SK-N-SH (cell line): ENCODE measurements around the gene CLDN16. TPM values are rescaled to one million over a fixed set of nuclear protein-coding genes. Genes with fewer than 3 reads are reported as not detected.

Experiments used
- CTCF ChIA-PET: fragments of 300-600, 350-600 bp; formaldehyde crosslinking; extraction: SDS; loops from one replicate; lab custom pipeline; 2021; lab: Yijun Ruan, JAX
- POLR2A ChIA-PET: fragments of 350-600 bp; sonication (Branson Sonifier 250); formaldehyde crosslinking; extraction: SDS; loops from one replicate; lab custom pipeline; 2020; ENCODE audit warnings: antibody characterized with exemption, inconsistent platforms; lab: Yijun Ruan, JAX
- DNase-seq: peaks from one replicate; pipeline ENCODE4 v3.0.0; 2012
- H2AFZ ChIP-seq: fragments of 200-600 bp; sonication (generic); 2 replicates; pipeline ENCODE4 v1.8.1; 2016; ENCODE audit warnings: antibody characterized with exemption, mild to moderate bottlenecking, low read depth
- H3F3A ChIP-seq: fragments of 200-600 bp; sonication (generic); replicated peaks from 2 replicates; pipeline ENCODE3; 2016; ENCODE audit warnings: antibody characterized with exemption, mild to moderate bottlenecking; ENCODE audit not compliant: insufficient read depth
- H3K27ac ChIP-seq, 2 experiments: fragments of 200-500 bp in 1 of 2; fragments of 200-600 bp in 1 of 2; sonication (Bioruptor generic) in 1 of 2; sonication (generic), shearing (Covaris generic) in 1 of 2; 2 replicates each; pipeline versions ENCODE4 v1.5.1 to v1.6.1; 2014 to 2016; ENCODE audit warnings: low read depth in 2 of 2, inconsistent platforms in 1 of 2, low read length in 1 of 2, mild to moderate bottlenecking in 1 of 2, mixed read lengths in 1 of 2
- H3K27me3 ChIP-seq: fragments of 200-600 bp; sonication (generic), shearing (Covaris generic); 2 replicates; pipeline ENCODE4 v1.6.1; 2016; ENCODE audit warnings: mixed run types; ENCODE audit not compliant: insufficient read depth
- H3K36me3 ChIP-seq, 2 experiments: fragments of 200-500 bp in 1 of 2; fragments of 200-600 bp in 1 of 2; sonication (Bioruptor generic) in 1 of 2; sonication (generic) in 1 of 2; replicated peaks in 1 of 2; 2 replicates each; pipeline versions ENCODE3 to v1.5.1; 2014 to 2016; ENCODE audit warnings: low read length in 1 of 2, mild to moderate bottlenecking in 1 of 2; ENCODE audit not compliant: insufficient read depth in 2 of 2, control insufficient read depth in 1 of 2
- H3K4me1 ChIP-seq, 2 experiments: fragments of 200-500 bp in 1 of 2; fragments of 200-600 bp in 1 of 2; sonication (Bioruptor generic) in 1 of 2; sonication (generic), shearing (Covaris generic) in 1 of 2; 2 replicates each; pipeline versions ENCODE4 v1.5.1 to v1.6.1; 2014 to 2016; ENCODE audit warnings: low read depth in 1 of 2, low read length in 1 of 2, mixed run types in 1 of 2; ENCODE audit not compliant: insufficient read depth in 2 of 2, control insufficient read depth in 1 of 2
- H3K4me2 ChIP-seq: fragments of 200-600 bp; sonication (generic), shearing (Covaris generic); 2 replicates; pipeline ENCODE4 v1.6.1; 2017; ENCODE audit warnings: mixed run types
- H3K4me3 ChIP-seq, 2 experiments: fragments of 200-500 bp in 1 of 2; fragments of 200-600 bp in 1 of 2; sonication (Bioruptor generic) in 1 of 2; sonication (generic), shearing (Covaris generic) in 1 of 2; 2 replicates each; pipeline versions ENCODE4 v1.5.1 to v1.8.1; 2014 to 2016; ENCODE audit warnings: low read depth in 2 of 2, inconsistent platforms in 1 of 2, low read length in 1 of 2, mild to moderate bottlenecking in 1 of 2, mixed read lengths in 1 of 2, moderate library complexity in 1 of 2
- H3K79me2 ChIP-seq: fragments of 200-600 bp; sonication (generic); 2 replicates; pipeline ENCODE4 v1.8.1; 2017; ENCODE audit warnings: mild to moderate bottlenecking; ENCODE audit not compliant: insufficient read depth
- H3K9ac ChIP-seq: fragments of 200-600 bp; sonication (generic); 2 replicates; pipeline ENCODE4 v1.6.1; 2017; ENCODE audit warnings: mixed run types
- H3K9me2 ChIP-seq: fragments of 200-600 bp; sonication (generic); 2 replicates; pipeline ENCODE4 v1.6.1; 2017; ENCODE audit warnings: mixed run types
- H3K9me3 ChIP-seq: fragments of 200-600 bp; sonication (generic); 2 replicates; pipeline ENCODE4 v1.6.1; 2017; ENCODE audit warnings: mixed run types, mild to moderate bottlenecking, moderate library complexity
- H4K20me1 ChIP-seq: fragments of 200-600 bp; sonication (generic); 2 replicates; pipeline ENCODE4 v1.6.1; 2017; ENCODE audit warnings: mild to moderate bottlenecking, mixed run types; ENCODE audit not compliant: insufficient read depth
- CHD2 ChIP-seq: fragments of 150-350 bp; IDR thresholded peaks from 2 replicates; pipeline ENCODE4 v1.6.1; 2018; ENCODE audit warnings: low read length; ENCODE audit not compliant: partially characterized antibody
- ELF1 ChIP-seq: IDR thresholded peaks from 2 replicates; pipeline ENCODE4 v1.4.0; 2012
- EP300 ChIP-seq, 2 experiments: IDR thresholded peaks; 2 replicates each; pipeline versions ENCODE4 v1.4.0 to v1.6.1; 2012; ENCODE audit warnings: borderline replicate concordance in 1 of 2, low read depth in 1 of 2, low read length in 1 of 2
- EZH2phosphoT487 ChIP-seq: fragments of 200-600 bp; sonication (generic); IDR thresholded peaks from 2 replicates; pipeline ENCODE4 v1.6.1; 2017; ENCODE audit warnings: low read depth, mixed run types, mild to moderate bottlenecking, antibody characterized with exemption, moderate library complexity, borderline replicate concordance
- FOSL2 ChIP-seq: IDR thresholded peaks from 2 replicates; pipeline ENCODE4 v1.4.0; 2012; ENCODE audit warnings: low read depth, mild to moderate bottlenecking, moderate library complexity, borderline replicate concordance
- GABPA ChIP-seq: IDR thresholded peaks from 2 replicates; pipeline ENCODE4 v1.4.0; 2012; ENCODE audit warnings: low read depth, mild to moderate bottlenecking
- JUND ChIP-seq: IDR thresholded peaks from 2 replicates; pipeline ENCODE4 v1.4.0; 2012
- MXI1 ChIP-seq: IDR thresholded peaks from 2 replicates; pipeline ENCODE4 v1.6.1; 2012; ENCODE audit warnings: mild to moderate bottlenecking, low read depth, low read length, improper control_type of control experiment
- NFIC ChIP-seq: IDR thresholded peaks from 2 replicates; pipeline ENCODE4 v1.4.0; 2012; ENCODE audit warnings: borderline replicate concordance
- POLR2AphosphoS5 ChIP-seq: IDR thresholded peaks from 2 replicates; pipeline ENCODE4 v1.6.1; 2012; ENCODE audit warnings: low read depth, low read length
- RCOR1 ChIP-seq: fragments of 150-350 bp; IDR thresholded peaks from 2 replicates; pipeline ENCODE4 v1.6.1; 2017; ENCODE audit warnings: antibody characterized with exemption, low read length
- RFX5 ChIP-seq: IDR thresholded peaks from 2 replicates; pipeline ENCODE4 v1.6.1; 2012; ENCODE audit warnings: mild to moderate bottlenecking, improper control_type of control experiment, low read length
- RXRA ChIP-seq: IDR thresholded peaks from 2 replicates; pipeline ENCODE4 v1.4.0; 2012; ENCODE audit warnings: low read depth, mild to moderate bottlenecking, borderline replicate concordance
- SIN3A ChIP-seq: IDR thresholded peaks from 2 replicates; pipeline ENCODE4 v1.6.1; 2012; ENCODE audit warnings: low read depth, mild to moderate bottlenecking, low read length, moderate library complexity, borderline replicate concordance
- SMC3 ChIP-seq: IDR thresholded peaks from 2 replicates; pipeline ENCODE4 v1.6.1; 2012; ENCODE audit warnings: low read depth, low read length, improper control_type of control experiment
- TAF1 ChIP-seq: IDR thresholded peaks from 2 replicates; pipeline ENCODE4 v1.6.1; 2012; ENCODE audit warnings: low read depth, mild to moderate bottlenecking, low read length, moderate library complexity, borderline replicate concordance
- YY1 ChIP-seq: IDR thresholded peaks from 2 replicates; pipeline ENCODE4 v1.4.0; 2012; ENCODE audit warnings: low read depth, mild to moderate bottlenecking
- WGBS: methylation state at CpG from one replicate; pipeline ENCODE4 v1.1.6; 2017; ENCODE audit warnings: low lambda C conversion rate; 5-methylcytosine and 5-hydroxymethylcytosine counted together
- polyA plus RNA-seq, 3 experiments: library from polyadenylated mRNA; depleted of rRNA; stranded (reverse); fragments of >200 nt; gene quantifications; 2 replicates each; pipeline ENCODE4 v1.2.3, GENCODE V29; 2012
- TF ChIP-seq, protein P1 (sequence below): IDR thresholded peaks from 2 replicates; pipeline ENCODE4 v1.4.0; 2012; ENCODE audit warnings: low read depth, borderline replicate concordance
- TF ChIP-seq, protein P2 (sequence below): IDR thresholded peaks from 2 replicates; pipeline ENCODE4; 2012
- TF ChIP-seq, protein P3 (sequence below): fragments of 200-600 bp; sonication (generic); IDR thresholded peaks from 2 replicates; pipeline ENCODE4 v1.6.1; 2017; ENCODE audit warnings: antibody characterized with exemption, mild to moderate bottlenecking, moderate library complexity

CLDN16 gene
- polyA plus RNA-seq, 1 of the 3 experiments (the other 2 are of a cell fraction) = 0.02 TPM

DNA sequence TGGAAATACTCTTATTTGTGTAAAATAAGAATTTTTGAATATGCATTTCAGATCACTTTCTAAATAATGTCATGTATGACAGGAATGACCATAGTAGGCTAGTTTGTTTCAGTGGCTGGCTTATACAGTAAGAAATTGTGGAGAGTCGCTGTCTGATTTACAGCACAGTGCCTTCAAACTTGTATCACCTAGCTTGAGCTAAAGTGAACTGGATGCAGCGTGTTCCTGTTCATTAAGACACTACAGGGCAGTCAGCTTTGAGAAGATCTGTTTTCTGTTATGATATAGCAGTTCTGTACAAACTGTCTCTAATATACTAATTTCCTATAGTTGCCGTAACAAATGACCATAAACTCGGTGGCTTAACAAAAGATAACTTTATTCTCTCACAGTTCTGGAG, 9.9 kb downstream of the CLDN16 start:
- WGBS = 12% methylated on average over 4 of the region's 4 CpGs
- ChIA-PET CTCF (no interaction called here), POLR2A (no interaction called here)
- Histone ChIP-seq H3K79me2 (no peaks in the 10 kb centered on the region), H4K20me1 (no peaks in the 10 kb centered on the region), H3K9me2 (0 out of 2 replicates have a peak, but pooled peaks cover 4% of the 10 kb centered on the region), H3K4me3 (no peak overlapping the region), H3F3A (no peaks in the 10 kb centered on the region), H3K9ac (no peak overlapping the region), H3K36me3 (no peaks in the 10 kb centered on the region), H3K4me2 (no peak overlapping the region), H3K4me1 (no peaks in the 10 kb centered on the region), H2AFZ (no peak overlapping the region), H3K27me3 (peaks cover 4% of the 10 kb centered on the region; the same call in 1 of the 2 replicates), H3K27ac (no peak overlapping the region), H3K9me3 (no peaks in the 10 kb centered on the region)
- TF ChIP-seq YY1 (no peak), SMC3 (no peak), TAF1 (no peak), POLR2AphosphoS5 (no peak), RXRA (no peak), GABPA (no peak), NFIC (no peak), MXI1 (no peak)
- TF ChIP-seq, protein P1, sequence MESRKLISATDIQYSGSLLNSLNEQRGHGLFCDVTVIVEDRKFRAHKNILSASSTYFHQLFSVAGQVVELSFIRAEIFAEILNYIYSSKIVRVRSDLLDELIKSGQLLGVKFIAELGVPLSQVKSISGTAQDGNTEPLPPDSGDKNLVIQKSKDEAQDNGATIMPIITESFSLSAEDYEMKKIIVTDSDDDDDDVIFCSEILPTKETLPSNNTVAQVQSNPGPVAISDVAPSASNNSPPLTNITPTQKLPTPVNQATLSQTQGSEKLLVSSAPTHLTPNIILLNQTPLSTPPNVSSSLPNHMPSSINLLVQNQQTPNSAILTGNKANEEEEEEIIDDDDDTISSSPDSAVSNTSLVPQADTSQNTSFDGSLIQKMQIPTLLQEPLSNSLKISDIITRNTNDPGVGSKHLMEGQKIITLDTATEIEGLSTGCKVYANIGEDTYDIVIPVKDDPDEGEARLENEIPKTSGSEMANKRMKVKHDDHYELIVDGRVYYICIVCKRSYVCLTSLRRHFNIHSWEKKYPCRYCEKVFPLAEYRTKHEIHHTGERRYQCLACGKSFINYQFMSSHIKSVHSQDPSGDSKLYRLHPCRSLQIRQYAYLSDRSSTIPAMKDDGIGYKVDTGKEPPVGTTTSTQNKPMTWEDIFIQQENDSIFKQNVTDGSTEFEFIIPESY = no peak
- no peak for DNase-seq

DNA sequence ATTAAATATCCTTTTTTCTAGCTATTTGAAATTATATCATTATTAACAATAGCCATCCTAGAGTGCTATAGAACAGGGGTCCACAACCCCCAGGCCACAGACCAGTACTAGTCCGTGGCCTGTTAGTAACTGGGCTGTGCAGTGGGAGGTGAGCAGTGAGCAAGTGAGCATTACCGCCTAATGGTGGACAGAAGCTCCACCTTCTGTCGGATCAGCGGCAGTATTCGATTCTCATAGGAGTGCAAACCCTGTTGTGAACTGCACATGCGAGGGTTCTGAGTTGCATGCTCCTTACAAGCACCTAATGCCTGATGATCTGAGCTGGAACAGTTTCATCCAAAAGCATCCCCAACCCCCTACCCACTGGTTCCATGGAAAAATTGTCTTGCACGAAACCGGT, 11.7 kb downstream of the CLDN16 start:
- H3K9me2 ChIP-seq = 0 out of 2 replicates have a peak, but pooled peaks cover 4% of the 10 kb centered on the region
- H3K36me3 ChIP-seq = no peaks in the 10 kb centered on the region
- no peaks in the 10 kb centered on the region for H4K20me1 ChIP-seq
- no peak overlapping the region for H3K4me2 ChIP-seq
- CTCF ChIA-PET = no interaction called here
- H3K9ac ChIP-seq = no peak overlapping the region
- H3K79me2 ChIP-seq = no peaks in the 10 kb centered on the region
- H3K27me3 ChIP-seq = peaks cover 4% of the 10 kb centered on the region; the same call in 1 of the 2 replicates
- H3K4me3 ChIP-seq = no peak overlapping the region
- no peak overlapping the region for H3K27ac ChIP-seq
- TF ChIP-seq CHD2 = no peak
- TF ChIP-seq POLR2AphosphoS5 = no peak
- TF ChIP-seq, protein P2, sequence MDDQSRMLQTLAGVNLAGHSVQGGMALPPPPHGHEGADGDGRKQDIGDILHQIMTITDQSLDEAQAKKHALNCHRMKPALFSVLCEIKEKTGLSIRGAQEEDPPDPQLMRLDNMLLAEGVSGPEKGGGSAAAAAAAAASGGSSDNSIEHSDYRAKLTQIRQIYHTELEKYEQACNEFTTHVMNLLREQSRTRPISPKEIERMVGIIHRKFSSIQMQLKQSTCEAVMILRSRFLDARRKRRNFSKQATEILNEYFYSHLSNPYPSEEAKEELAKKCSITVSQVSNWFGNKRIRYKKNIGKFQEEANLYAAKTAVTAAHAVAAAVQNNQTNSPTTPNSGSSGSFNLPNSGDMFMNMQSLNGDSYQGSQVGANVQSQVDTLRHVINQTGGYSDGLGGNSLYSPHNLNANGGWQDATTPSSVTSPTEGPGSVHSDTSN = no peak
- TF ChIP-seq ELF1 = no peak
- no peak for TF ChIP-seq SMC3
- no peak for TF ChIP-seq EP300 (IDR thresholded peaks at IDR 0.05; ENCODE audit: borderline replicate concordance in 1 of 2, low read depth in 1 of 2, low read length in 1 of 2)
- TF ChIP-seq JUND = no peak
- TF ChIP-seq, protein P3, sequence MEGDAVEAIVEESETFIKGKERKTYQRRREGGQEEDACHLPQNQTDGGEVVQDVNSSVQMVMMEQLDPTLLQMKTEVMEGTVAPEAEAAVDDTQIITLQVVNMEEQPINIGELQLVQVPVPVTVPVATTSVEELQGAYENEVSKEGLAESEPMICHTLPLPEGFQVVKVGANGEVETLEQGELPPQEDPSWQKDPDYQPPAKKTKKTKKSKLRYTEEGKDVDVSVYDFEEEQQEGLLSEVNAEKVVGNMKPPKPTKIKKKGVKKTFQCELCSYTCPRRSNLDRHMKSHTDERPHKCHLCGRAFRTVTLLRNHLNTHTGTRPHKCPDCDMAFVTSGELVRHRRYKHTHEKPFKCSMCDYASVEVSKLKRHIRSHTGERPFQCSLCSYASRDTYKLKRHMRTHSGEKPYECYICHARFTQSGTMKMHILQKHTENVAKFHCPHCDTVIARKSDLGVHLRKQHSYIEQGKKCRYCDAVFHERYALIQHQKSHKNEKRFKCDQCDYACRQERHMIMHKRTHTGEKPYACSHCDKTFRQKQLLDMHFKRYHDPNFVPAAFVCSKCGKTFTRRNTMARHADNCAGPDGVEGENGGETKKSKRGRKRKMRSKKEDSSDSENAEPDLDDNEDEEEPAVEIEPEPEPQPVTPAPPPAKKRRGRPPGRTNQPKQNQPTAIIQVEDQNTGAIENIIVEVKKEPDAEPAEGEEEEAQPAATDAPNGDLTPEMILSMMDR = no peak
- TF ChIP-seq TAF1 = no peak
- no peak for TF ChIP-seq RFX5
- no peak for TF ChIP-seq RCOR1
- TF ChIP-seq SIN3A = no peak
- TF ChIP-seq EZH2phosphoT487 = no peak
- TF ChIP-seq FOSL2 = no peak
- no peak for TF ChIP-seq RXRA
- TF ChIP-seq, all 33 proteins: peak for 0
- DNase-seq = no peak
- H3F3A ChIP-seq = no peaks in the 10 kb centered on the region
- POLR2A ChIA-PET = no interaction called here
- no peak overlapping the region for H2AFZ ChIP-seq
- 44% methylated on average over 8 of the region's 8 CpGs for WGBS
- H3K9me3 ChIP-seq = no peaks in the 10 kb centered on the region
- H3K4me1 ChIP-seq = no peaks in the 10 kb centered on the region
